NCI-H146 (cell line): ENCODE data around the gene MAPK4.
"Not testable (repeated sequence)": the region's sequence is repeated elsewhere in the genome, so short reads cannot be mapped to it uniquely, and the experiment has no call there.

Experiments used
- DNase-seq: peaks from one replicate; lab custom pipeline; 2025; lab: John Stamatoyannopoulos, UW

The MAPK4 gene

GRCh38 chr18:50753311-50753710, 193.4 kb downstream of the MAPK4 start:
- DNase-seq, result no peak

GRCh38 chr18:50754297-50754696, 194.4 kb downstream of the MAPK4 start:
- no peak for DNase-seq

GRCh38 chr18:50757358-50757757, 197.5 kb downstream of the MAPK4 start:
- DNase-seq, result no peak

- no peak for DNase-seq
Measured at GRCh38 chr18:50769463-50769862, 209.6 kb downstream of the MAPK4 start.

GRCh38 chr18:50775207-50775606, 215.3 kb downstream of the MAPK4 start:
- DNase-seq, result no peak

GRCh38 chr18:50775726-50776125, 215.8 kb downstream of the MAPK4 start:
- DNase-seq, result no peak

- peak; percentile 86 for DNase-seq
Measured at GRCh38 chr18:50776383-50776782, 216.5 kb downstream of the MAPK4 start.

GRCh38 chr18:50779021-50779420, 219.1 kb downstream of the MAPK4 start:
- not testable (repeated sequence) for DNase-seq
